HG03103 (cell line): ENCODE measurements around the gene SAP30L.

Experiments used
- ATAC-seq: cut with Tn5 transposase; IDR thresholded peaks from one replicate; pipeline ENCODE4 v1.9.1; 2021; ENCODE audit warnings: low read depth; ENCODE audit not compliant: unreplicated experiment

The SAP30L gene

GRCh38 chr5:154505567-154505966 is 59.8 kb downstream of the SAP30L start:
- no peak for ATAC-seq

- no peak for ATAC-seq
Observed at GRCh38 chr5:154506049-154506715, 60.4 kb downstream of the SAP30L start.

DNA sequence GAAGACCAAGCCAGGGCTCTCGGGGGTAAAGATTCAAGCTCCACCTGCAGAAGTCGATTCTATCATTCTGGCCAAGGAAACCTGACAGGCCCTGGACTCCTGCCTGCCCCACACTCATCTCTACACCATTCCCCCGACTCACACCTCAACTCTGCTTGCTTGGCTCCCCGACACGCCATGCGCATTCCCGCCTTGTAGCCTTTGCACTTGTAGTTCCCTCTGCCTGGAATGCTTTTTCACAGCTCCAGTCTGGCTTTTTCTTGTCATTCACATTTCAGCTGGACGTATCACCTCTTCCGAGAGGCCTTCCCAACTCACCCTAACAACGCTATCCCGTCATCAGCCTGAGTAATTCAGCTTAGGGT is 60.9 kb downstream of the SAP30L start:
- no peak for ATAC-seq

GRCh38 chr5:154508114-154508513 is 62.3 kb downstream of the SAP30L start:
- ATAC-seq = no peak

GRCh38 chr5:154509784-154510555 is 64.2 kb downstream of the SAP30L start:
- ATAC-seq = no peak
